D341Med (cell line): ENCODE results near the gene INTS3.
A peak's percentile ranks its signal among the peaks of the same experiment; 100 is the strongest.

Source experiments
- DNase-seq: peaks from one replicate; pipeline ENCODE4 v3.0.0; 2012; ENCODE audit warnings: low spot score

The INTS3 gene, protein sequence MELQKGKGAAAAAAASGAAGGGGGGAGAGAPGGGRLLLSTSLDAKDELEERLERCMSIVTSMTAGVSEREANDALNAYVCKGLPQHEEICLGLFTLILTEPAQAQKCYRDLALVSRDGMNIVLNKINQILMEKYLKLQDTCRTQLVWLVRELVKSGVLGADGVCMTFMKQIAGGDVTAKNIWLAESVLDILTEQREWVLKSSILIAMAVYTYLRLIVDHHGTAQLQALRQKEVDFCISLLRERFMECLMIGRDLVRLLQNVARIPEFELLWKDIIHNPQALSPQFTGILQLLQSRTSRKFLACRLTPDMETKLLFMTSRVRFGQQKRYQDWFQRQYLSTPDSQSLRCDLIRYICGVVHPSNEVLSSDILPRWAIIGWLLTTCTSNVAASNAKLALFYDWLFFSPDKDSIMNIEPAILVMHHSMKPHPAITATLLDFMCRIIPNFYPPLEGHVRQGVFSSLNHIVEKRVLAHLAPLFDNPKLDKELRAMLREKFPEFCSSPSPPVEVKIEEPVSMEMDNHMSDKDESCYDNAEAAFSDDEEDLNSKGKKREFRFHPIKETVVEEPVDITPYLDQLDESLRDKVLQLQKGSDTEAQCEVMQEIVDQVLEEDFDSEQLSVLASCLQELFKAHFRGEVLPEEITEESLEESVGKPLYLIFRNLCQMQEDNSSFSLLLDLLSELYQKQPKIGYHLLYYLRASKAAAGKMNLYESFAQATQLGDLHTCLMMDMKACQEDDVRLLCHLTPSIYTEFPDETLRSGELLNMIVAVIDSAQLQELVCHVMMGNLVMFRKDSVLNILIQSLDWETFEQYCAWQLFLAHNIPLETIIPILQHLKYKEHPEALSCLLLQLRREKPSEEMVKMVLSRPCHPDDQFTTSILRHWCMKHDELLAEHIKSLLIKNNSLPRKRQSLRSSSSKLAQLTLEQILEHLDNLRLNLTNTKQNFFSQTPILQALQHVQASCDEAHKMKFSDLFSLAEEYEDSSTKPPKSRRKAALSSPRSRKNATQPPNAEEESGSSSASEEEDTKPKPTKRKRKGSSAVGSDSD

DNA sequence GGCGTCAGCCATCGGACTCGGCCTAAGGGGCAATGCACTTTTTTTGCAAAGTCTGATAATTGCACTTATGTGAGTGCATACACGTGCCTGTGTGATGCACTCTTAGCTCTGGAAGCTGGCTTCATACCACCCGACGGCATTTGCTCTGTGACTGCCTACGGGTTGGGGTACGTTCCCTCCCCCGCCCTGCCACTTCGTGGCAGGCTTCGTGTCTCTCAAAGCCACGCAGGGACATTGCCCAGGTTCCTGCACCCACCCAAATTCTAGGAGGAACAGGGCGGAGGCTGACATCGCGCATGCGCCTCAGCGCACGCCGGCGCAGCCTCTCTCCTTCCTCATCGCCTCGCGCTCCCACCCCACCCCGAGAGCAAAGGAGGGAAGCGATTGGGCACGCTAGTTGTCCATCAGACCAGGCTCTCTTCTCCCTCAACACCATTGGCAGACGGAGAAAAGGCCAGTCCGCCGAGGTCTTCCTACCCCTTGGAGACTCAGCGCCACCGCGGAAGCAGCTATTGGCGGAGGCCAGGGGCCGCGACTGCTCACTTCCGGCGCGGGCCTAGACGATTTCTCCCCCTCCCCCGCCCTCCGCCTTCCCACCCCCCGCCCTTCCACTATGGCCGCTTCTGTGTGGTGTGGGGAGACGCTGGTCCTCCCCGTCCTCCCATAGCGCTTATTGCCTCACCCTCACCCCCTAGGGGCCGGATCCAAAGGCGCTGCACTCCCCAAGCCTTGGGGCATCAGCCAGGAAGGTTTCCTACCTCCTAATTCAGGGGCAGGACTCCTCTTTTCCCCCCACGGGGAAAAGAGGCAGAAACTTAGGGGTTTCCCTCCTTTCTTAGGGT lies at the start of gene INTS3:
INTS3 (plus strand) TSS at position 588 of the 842 bp plus-strand sequence. CDS start 585 bp downstream, outside the sequence.
- DNase-seq: peak; percentile 100

- peak; percentile 85 for DNase-seq
Observed at GRCh38 chr1:153678519-153679336, 49.1 kb upstream of the INTS3 start, which contains the start of gene NPR1. Gene NPR1 (plus strand): TSS chr1:153678688. CDS start chr1:153679109, 421 bp downstream.

DNA sequence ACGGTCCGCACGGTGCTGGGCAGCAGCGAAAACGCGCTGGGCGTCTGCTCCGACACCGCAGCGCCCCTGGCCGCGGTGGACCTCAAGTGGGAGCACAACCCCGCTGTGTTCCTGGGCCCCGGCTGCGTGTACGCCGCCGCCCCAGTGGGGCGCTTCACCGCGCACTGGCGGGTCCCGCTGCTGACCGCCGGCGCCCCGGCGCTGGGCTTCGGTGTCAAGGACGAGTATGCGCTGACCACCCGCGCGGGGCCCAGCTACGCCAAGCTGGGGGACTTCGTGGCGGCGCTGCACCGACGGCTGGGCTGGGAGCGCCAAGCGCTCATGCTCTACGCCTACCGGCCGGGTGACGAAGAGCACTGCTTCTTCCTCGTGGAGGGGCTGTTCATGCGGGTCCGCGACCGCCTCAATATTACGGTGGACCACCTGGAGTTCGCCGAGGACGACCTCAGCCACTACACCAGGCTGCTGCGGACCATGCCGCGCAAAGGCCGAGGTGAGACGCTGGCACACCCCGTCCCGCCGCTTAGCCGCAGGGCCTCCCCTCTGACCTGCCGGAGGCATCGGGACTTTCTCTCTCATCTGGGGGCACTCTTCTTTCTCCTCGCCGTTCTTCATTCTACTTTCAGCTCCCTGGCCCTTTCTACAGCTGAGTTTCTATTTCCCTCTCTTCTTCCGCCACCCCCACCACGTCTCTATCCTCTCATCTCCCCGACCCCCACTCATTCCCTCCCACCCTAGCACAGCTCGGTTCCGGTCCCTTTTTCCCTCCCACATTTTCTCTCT lies 48.3 kb upstream of the INTS3 start:
- DNase-seq: peak; percentile 64

- DNase-seq: peak; percentile 34
Observed at GRCh38 chr1:153680120-153680403, 47.8 kb upstream of the INTS3 start.

GRCh38 chr1:153682730-153683129 lies 45.1 kb upstream of the INTS3 start:
- no peak for DNase-seq

- no peak for DNase-seq
Observed at GRCh38 chr1:153683854-153684253, 44.0 kb upstream of the INTS3 start.

- DNase-seq: no peak
Observed at GRCh38 chr1:153684892-153685291, 43.0 kb upstream of the INTS3 start.

DNA sequence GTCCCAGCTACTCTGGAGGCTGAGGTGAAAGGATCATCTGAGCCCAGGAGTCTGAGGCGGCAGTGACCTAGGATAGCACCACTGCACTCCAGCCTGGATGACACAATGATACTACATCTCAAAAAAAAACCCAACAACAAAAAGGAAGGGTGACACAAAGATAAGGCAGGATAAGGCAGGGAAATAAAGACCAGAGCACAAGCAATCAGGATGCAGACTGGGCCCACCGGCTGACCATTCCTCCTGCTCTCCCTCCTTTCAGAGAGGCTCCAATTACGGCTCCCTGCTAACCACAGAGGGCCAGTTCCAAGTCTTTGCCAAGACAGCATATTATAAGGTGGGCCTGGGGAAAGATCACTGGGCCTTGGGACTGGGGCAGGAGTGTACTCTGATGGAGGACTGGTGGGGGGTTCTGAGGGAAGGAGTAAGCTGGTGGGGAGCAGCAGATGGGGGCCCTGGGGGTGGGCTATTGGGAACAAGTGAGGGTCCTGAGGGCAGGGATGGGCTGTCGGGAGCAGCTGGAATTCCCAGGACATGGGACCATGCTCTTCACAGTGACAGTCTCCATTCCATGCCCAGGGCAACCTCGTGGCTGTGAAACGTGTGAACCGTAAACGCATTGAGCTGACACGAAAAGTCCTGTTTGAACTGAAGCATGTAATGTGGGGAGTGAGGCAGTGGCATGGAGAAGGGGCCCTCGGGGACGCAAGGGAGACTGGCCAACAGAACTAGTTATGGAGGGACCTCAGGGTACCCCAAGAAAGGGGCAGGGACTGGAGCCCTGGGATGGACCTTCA lies 42.1 kb upstream of the INTS3 start:
- no peak for DNase-seq

GRCh38 chr1:153687346-153688125 lies 40.3 kb upstream of the INTS3 start:
- DNase-seq: no peak

GRCh38 chr1:153688276-153688675 lies 39.6 kb upstream of the INTS3 start:
- no peak for DNase-seq

DNA sequence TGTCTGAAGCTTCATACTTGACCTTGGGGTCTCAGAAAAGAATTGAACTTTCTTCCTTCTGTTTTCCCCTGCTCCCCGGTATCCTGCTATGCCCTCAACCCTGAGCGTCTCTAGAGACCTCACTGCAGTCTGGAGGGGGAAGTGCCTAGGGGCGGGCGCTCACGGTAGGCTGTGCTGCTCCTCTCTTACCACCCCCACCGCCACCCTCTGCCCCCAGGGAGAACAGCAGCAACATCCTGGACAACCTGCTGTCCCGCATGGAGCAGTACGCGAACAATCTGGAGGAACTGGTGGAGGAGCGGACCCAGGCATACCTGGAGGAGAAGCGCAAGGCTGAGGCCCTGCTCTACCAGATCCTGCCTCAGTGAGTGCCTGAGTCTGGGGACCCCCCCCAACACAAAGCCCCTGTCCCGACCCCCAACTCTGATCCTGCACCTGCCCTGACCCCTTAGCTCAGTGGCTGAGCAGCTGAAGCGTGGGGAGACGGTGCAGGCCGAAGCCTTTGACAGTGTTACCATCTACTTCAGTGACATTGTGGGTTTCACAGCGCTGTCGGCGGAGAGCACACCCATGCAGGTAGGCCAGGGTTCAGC lies 39.0 kb upstream of the INTS3 start:
- DNase-seq: peak; percentile 23

DNA sequence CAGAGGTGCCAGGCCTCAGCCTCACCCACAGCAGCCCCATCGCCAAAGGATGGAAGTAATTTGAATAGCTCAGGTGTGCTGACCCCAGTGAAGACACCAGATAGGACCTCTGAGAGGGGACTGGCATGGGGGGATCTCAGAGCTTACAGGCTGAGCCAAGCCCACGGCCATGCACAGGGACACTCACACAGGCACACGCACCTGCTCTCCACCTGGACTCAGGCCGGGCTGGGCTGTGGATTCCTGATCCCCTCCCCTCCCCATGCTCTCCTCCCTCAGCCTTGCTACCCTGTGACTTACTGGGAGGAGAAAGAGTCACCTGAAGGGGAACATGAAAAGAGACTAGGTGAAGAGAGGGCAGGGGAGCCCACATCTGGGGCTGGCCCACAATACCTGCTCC lies 34.4 kb upstream of the INTS3 start:
- DNase-seq: no peak

GRCh38 chr1:153696741-153697140 lies 31.1 kb upstream of the INTS3 start:
- no peak for DNase-seq

DNA sequence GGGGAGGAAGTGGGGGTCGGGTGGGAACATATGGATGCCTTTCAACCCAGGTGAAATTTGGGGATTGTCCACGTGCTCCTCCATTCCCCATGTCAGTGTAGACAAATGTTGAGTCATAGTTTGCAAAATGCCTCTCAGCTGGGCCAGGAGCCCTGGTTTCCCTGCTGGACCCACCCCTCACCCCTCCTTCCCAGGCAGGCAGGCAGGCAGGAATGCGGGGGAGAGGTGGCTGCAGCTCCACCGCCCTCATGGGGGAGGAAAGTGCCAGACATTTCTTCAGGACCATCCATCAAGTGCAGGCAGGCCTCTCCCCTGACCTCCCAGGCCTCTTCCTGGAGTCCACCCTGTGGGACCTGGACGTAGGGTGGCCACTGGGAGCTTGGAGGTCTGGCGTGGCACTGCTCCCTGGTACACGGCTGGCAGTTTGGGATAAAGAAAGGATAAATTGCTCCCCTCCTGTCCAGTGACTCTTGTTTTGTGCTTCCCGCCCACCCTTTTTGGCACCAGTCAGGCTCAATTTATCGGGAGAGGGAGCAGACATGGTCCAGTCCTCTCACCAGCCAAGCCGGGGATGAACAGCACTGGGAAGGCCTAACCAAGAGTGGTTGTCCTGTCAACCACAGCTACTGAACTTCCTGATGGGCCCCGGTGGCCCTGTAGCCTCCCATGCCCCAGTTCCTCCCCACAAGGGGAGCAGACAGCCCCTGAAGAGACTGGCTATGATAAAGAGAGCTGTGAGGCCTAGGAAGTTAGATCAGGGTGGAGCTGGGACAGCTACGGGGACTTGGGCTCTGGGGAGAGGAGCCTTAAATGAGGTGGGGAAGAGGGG lies 30.4 kb upstream of the INTS3 start:
- peak; percentile 36 for DNase-seq

DNA sequence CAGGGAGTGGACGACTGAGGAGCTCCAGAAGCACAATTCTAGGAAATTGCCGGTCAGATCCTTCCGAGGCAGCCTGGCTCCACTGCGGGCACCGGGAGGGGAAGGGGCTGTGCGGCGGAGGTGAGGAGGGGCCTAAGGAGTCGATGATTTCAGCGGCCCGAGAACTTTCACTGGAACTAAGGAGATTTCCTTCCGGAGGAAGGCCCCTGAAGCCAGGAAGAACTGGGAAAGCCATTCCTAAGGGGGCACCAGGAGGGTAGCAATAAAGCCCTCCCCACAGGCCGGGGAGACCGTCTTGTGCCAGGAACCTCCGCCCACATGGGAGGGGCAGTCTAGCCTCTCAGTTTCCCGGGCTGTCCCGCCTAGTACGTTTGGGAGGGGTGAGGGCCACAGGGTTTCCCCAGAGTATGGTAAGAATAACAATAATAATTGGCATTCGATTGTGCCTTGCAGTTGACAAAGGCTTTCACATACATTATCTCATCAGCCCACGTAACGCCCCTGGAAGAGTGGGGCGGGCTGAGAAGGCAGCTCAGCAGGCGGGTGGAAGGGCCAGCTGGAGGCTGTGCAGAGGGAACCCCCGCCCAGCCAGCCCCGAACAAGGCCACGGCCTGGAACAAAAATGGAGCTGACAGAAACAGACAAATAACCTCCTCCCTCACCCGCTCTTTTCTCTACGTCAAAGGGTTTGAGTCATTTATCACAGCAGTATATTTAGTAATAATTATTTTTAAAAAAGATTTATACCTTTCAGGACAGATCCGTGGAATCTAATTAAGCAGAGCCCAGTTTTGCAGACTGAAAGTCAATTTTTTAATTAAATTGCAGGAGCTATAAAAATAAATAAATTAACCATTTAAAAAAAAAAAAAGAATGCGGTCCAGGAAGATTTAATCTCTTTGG lies 29.6 kb upstream of the INTS3 start:
- no peak for DNase-seq
